Astrocyte of the spinal cord (primary cell): Measurements from ENCODE around the gene CEBPZ.
"Not testable (repeated sequence)": the region's sequence is repeated elsewhere in the genome, so short reads cannot be mapped to it uniquely, and the experiment has no call there.

ENCODE experiments used
- DNase-seq: peaks from one replicate; pipeline ENCODE4 v3.0.0; 2011; ENCODE audit warnings: low read depth, low spot score
- H3K4me3 ChIP-seq: 2 replicates; pipeline ENCODE4 v1.5.1; 2011; ENCODE audit warnings: low read depth, mild to moderate bottlenecking, low read length, moderate library complexity
- CTCF ChIP-seq: IDR thresholded peaks from 2 replicates; pipeline ENCODE4 v1.5.1; 2012; ENCODE audit warnings: low read depth, mild to moderate bottlenecking, low read length, inconsistent platforms
- in situ Hi-C: cut with HindIII; loops from 2 replicates; pipeline ENCODE4 v1.10.0; 2017; ENCODE audit warnings: low sequenced_read_pairs

Gene CEBPZ

GRCh38 chr2:37224063-37224462 lies 7.3 kb downstream of the CEBPZ start:
- DNase-seq: no peak
- in situ Hi-C loops: no loop called here
- TF ChIP-seq CTCF: no peak
- no peak overlapping the region for H3K4me3 ChIP-seq

GRCh38 chr2:37223131-37223530 lies 8.3 kb downstream of the CEBPZ start:
- no peak for DNase-seq
- in situ Hi-C loops: no loop called here
- no peak overlapping the region for H3K4me3 ChIP-seq
- TF ChIP-seq CTCF: no peak

- H3K4me3 ChIP-seq: no peak overlapping the region
- in situ Hi-C loops: no loop called here
- no peak for TF ChIP-seq CTCF
- DNase-seq: no peak
Observed at GRCh38 chr2:37219046-37219445, 12.3 kb downstream of the CEBPZ start.

- no peak overlapping the region for H3K4me3 ChIP-seq
- DNase-seq: peak; percentile 12
- in situ Hi-C loops: no loop called here
- no peak for TF ChIP-seq CTCF
Observed at GRCh38 chr2:37215250-37215649, 16.1 kb downstream of the CEBPZ start.

- no peak overlapping the region for H3K4me3 ChIP-seq
- in situ Hi-C loops: no loop called here
- TF ChIP-seq CTCF: no peak
- DNase-seq: no peak
Observed at GRCh38 chr2:37211939-37212338, 19.5 kb downstream of the CEBPZ start.

GRCh38 chr2:37211212-37211611 lies 20.2 kb downstream of the CEBPZ start:
- in situ Hi-C loops: no loop called here
- no peak overlapping the region for H3K4me3 ChIP-seq
- no peak for TF ChIP-seq CTCF
- no peak for DNase-seq

GRCh38 chr2:37206760-37207159 lies 24.6 kb downstream of the CEBPZ start:
- DNase-seq, in situ Hi-C loops: not testable (repeated sequence)

More at GRCh38 chr2:37206760-37207159, 24.6 kb downstream of the CEBPZ start:
- H3K4me3 ChIP-seq: not testable (repeated sequence)
